SK-N-SH (cell line): ENCODE results near the gene FAM117B.
"Not testable (repeated sequence)": the region's sequence is repeated elsewhere in the genome, so short reads cannot be mapped to it uniquely, and the experiment has no call there.

Experiments
- EP300 ChIP-seq, 2 experiments: IDR thresholded peaks; 2 replicates each; pipeline versions ENCODE4 v1.4.0 to v1.6.1; 2012; ENCODE audit warnings: borderline replicate concordance in 1 of 2, low read depth in 1 of 2, low read length in 1 of 2
- GATA2 ChIP-seq: sonication (generic); formaldehyde crosslinking; IDR thresholded peaks from 2 replicates; pipeline ENCODE4 v1.5.0; 2020; ENCODE audit warnings: mild to moderate bottlenecking, missing genetic modification reagents
- POLR2AphosphoS5 ChIP-seq: IDR thresholded peaks from 2 replicates; pipeline ENCODE4 v1.6.1; 2012; ENCODE audit warnings: low read depth, low read length
- RXRA ChIP-seq: IDR thresholded peaks from 2 replicates; pipeline ENCODE4 v1.4.0; 2012; ENCODE audit warnings: low read depth, mild to moderate bottlenecking, borderline replicate concordance
- YY1 ChIP-seq: IDR thresholded peaks from 2 replicates; pipeline ENCODE4 v1.4.0; 2012; ENCODE audit warnings: low read depth, mild to moderate bottlenecking
- TF ChIP-seq, protein P1 (sequence below): fragments of 200-600 bp; sonication (generic); IDR thresholded peaks from 2 replicates; pipeline ENCODE4 v1.6.1; 2017; ENCODE audit warnings: antibody characterized with exemption, mild to moderate bottlenecking, moderate library complexity

GRCh38 chr2:202675097-202675496, 40.3 kb downstream of the FAM117B start:
- not testable (repeated sequence) for TF ChIP-seq YY1; RXRA; GATA2; EP300 (IDR thresholded peaks at IDR 0.05; ENCODE audit: borderline replicate concordance in 1 of 2, low read depth in 1 of 2, low read length in 1 of 2); POLR2AphosphoS5
- TF ChIP-seq, protein P1, sequence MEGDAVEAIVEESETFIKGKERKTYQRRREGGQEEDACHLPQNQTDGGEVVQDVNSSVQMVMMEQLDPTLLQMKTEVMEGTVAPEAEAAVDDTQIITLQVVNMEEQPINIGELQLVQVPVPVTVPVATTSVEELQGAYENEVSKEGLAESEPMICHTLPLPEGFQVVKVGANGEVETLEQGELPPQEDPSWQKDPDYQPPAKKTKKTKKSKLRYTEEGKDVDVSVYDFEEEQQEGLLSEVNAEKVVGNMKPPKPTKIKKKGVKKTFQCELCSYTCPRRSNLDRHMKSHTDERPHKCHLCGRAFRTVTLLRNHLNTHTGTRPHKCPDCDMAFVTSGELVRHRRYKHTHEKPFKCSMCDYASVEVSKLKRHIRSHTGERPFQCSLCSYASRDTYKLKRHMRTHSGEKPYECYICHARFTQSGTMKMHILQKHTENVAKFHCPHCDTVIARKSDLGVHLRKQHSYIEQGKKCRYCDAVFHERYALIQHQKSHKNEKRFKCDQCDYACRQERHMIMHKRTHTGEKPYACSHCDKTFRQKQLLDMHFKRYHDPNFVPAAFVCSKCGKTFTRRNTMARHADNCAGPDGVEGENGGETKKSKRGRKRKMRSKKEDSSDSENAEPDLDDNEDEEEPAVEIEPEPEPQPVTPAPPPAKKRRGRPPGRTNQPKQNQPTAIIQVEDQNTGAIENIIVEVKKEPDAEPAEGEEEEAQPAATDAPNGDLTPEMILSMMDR = not testable (repeated sequence)
